NCI-H128 (cell line): ENCODE measurements around the gene THBS3.
A peak's percentile ranks its signal among the peaks of the same experiment; 100 is the strongest.
"Not testable (repeated sequence)": the region's sequence is repeated elsewhere in the genome, so short reads cannot be mapped to it uniquely, and the experiment has no call there.

Source experiments
- DNase-seq: peaks from one replicate; lab custom pipeline; 2025; ENCODE audit not compliant: unreplicated experiment; lab: John Stamatoyannopoulos, UW

The THBS3 gene

GRCh38 chr1:155175281-155175926, 32.3 kb downstream of the THBS3 start:
- DNase-seq, result no peak

- peak; percentile 75 for DNase-seq
These were observed 33.1 kb downstream of the THBS3 start for GRCh38 chr1:155174324-155175280.

- DNase-seq, result peak; percentile 61
These were observed 34.0 kb downstream of the THBS3 start, which contains the start of gene TRIM46 for GRCh38 chr1:155173478-155174323. TSS of gene TRIM46 (plus strand) at chr1:155173849. CDS start at chr1:155173967, 118 bp downstream.

GRCh38 chr1:155172732-155173477, 34.8 kb downstream of the THBS3 start, which contains the start of gene KRTCAP2:
TSS of gene KRTCAP2 (minus strand) at chr1:155173304. CDS start at chr1:155173224, 80 bp downstream.
- DNase-seq, result peak; percentile 99

GRCh38 chr1:155171836-155172731, 35.6 kb downstream of the THBS3 start:
- DNase-seq, result no peak

GRCh38 chr1:155170806-155171205, 36.9 kb downstream of the THBS3 start:
- DNase-seq, result no peak

- no peak for DNase-seq
These were observed 37.5 kb downstream of the THBS3 start for GRCh38 chr1:155170101-155170785.

- DNase-seq, result no peak
These were observed 38.2 kb downstream of the THBS3 start for GRCh38 chr1:155169541-155169940.

- DNase-seq, result no peak
These were observed 39.1 kb downstream of the THBS3 start for GRCh38 chr1:155168456-155169210.

GRCh38 chr1:155168105-155168445, 39.6 kb downstream of the THBS3 start:
- not testable (repeated sequence) for DNase-seq

- DNase-seq, result peak; percentile 94
These were observed 40.3 kb downstream of the THBS3 start for GRCh38 chr1:155167166-155168104.

GRCh38 chr1:155166471-155167165, 41.1 kb downstream of the THBS3 start:
- no peak for DNase-seq

GRCh38 chr1:155166051-155166470, 41.6 kb downstream of the THBS3 start:
- no peak for DNase-seq

- DNase-seq, result not testable (repeated sequence)
These were observed 43.1 kb downstream of the THBS3 start for GRCh38 chr1:155164625-155165024.

GRCh38 chr1:155163785-155164184, 43.9 kb downstream of the THBS3 start:
- DNase-seq, result not testable (repeated sequence)

- DNase-seq, result not testable (repeated sequence)
These were observed 45.1 kb downstream of the THBS3 start for GRCh38 chr1:155162631-155163030.
